CD4-positive, alpha-beta T cell treated with Interferon gamma for 1 hour (primary cell): ENCODE measurements around the gene COL21A1.
"Not testable (repeated sequence)": the region's sequence is repeated elsewhere in the genome, so short reads cannot be mapped to it uniquely, and the experiment has no call there.

Source experiments
- DNase-seq: peaks from one replicate; pipeline ENCODE4 v3.0.0-alpha.2; 2020

COL21A1 gene

GRCh38 chr6:56043076-56043475 is 204.3 kb downstream of the COL21A1 start:
- no peak for DNase-seq

GRCh38 chr6:56041591-56041990 is 205.8 kb downstream of the COL21A1 start:
- no peak for DNase-seq

- no peak for DNase-seq
Observed at GRCh38 chr6:56040889-56041301, 206.5 kb downstream of the COL21A1 start.

- DNase-seq = no peak
Observed at GRCh38 chr6:56040223-56040622, 207.2 kb downstream of the COL21A1 start.

GRCh38 chr6:56038764-56039163 is 208.6 kb downstream of the COL21A1 start:
- no peak for DNase-seq

GRCh38 chr6:56037601-56038000 is 209.8 kb downstream of the COL21A1 start:
- DNase-seq = no peak

- DNase-seq = no peak
Observed at GRCh38 chr6:56036916-56037600, 210.3 kb downstream of the COL21A1 start.

- no peak for DNase-seq
Observed at GRCh38 chr6:56033401-56033800, 214.0 kb downstream of the COL21A1 start.

- DNase-seq = no peak
Observed at GRCh38 chr6:56032715-56033260, 214.6 kb downstream of the COL21A1 start.

GRCh38 chr6:56027865-56028264 is 219.5 kb downstream of the COL21A1 start:
- DNase-seq = no peak

- DNase-seq = no peak
Observed at GRCh38 chr6:56026455-56027180, 220.8 kb downstream of the COL21A1 start.

- DNase-seq = no peak
Observed at GRCh38 chr6:56025795-56026194, 221.6 kb downstream of the COL21A1 start.

GRCh38 chr6:56024931-56025330 is 222.4 kb downstream of the COL21A1 start:
- no peak for DNase-seq

GRCh38 chr6:56023829-56024228 is 223.6 kb downstream of the COL21A1 start:
- DNase-seq = no peak

- DNase-seq = no peak
Observed at GRCh38 chr6:56022678-56023077, 224.7 kb downstream of the COL21A1 start.

GRCh38 chr6:56021943-56022342 is 225.4 kb downstream of the COL21A1 start:
- no peak for DNase-seq

GRCh38 chr6:56019973-56020372 is 227.4 kb downstream of the COL21A1 start:
- no peak for DNase-seq

GRCh38 chr6:56017198-56017597 is 230.2 kb downstream of the COL21A1 start:
- DNase-seq = no peak

- DNase-seq = not testable (repeated sequence)
Observed at GRCh38 chr6:56014039-56014438, 233.3 kb downstream of the COL21A1 start.

GRCh38 chr6:56009636-56010035 is 237.7 kb downstream of the COL21A1 start:
- DNase-seq = no peak
